Stimulated activated naive B cell treated with anti-CD40 and anti-IgM and Interleukin-4, amounts not matched to agents 10 μg/mL and 1 μg/mL and 100 μg/mL, for 72 hours (primary cell): ENCODE data around the gene SUMO4.
A peak's percentile ranks its signal among the peaks of the same experiment; 100 is the strongest.

Experiments used
- ATAC-seq, 2 donors: fragments of 150-1000 bp; cut with Tn5 transposase; replicated peaks; 2 replicates each; pipeline ENCODE4 v1.10.0; 2021; ENCODE audit warnings: moderate library complexity in 1 of 2
- DNase-seq: peaks from one replicate; pipeline ENCODE4 v3.0.0; 2021
- H3K27ac Mint-ChIP-seq: one replicate; pipeline ENCODE4 v1.8.0; 2022; ENCODE audit warnings: mild to moderate bottlenecking, mixed read lengths
- H3K27me3 Mint-ChIP-seq, 2 donors: one replicate each; pipeline ENCODE4 v1.8.0; 2022; ENCODE audit warnings: mixed read lengths in 2 of 2
- H3K36me3 Mint-ChIP-seq, 2 donors: one replicate each; pipeline ENCODE4 v1.8.0; 2022; ENCODE audit warnings: mixed read lengths in 2 of 2, mild to moderate bottlenecking in 1 of 2
- H3K4me1 Mint-ChIP-seq, 2 donors: one replicate each; pipeline ENCODE4 v1.8.0; 2022; ENCODE audit warnings: mixed read lengths in 2 of 2, mild to moderate bottlenecking in 1 of 2
- H3K4me3 Mint-ChIP-seq, 2 donors: one replicate each; pipeline ENCODE4 v1.8.0; 2022; ENCODE audit warnings: mild to moderate bottlenecking in 2 of 2, mixed read lengths in 2 of 2, moderate library complexity in 1 of 2
- H3K9me3 Mint-ChIP-seq, 2 donors: one replicate each; pipeline ENCODE4 v1.8.0; 2022; ENCODE audit warnings: mixed read lengths in 2 of 2, mild to moderate bottlenecking in 1 of 2

The SUMO4 gene

DNA sequence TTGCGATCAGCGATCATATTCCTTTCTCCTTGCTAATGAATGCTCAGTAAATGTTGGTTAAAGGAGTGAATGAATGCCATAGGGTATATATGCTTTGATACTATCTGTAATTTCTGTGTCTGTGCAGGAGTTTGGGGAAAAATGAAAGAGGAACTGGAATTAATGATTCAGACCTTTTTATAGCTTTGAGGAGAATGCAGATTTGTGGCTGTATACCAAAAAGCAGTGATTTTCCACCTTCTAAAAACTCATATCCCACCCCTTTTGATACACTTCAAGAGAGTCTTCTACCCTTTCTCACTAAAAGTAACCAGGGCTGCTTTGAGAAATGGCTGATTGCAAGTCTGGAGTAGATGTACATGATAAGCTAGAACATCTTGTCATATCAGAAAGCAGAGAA, 26.6 kb upstream of the SUMO4 start:
- H3K9me3 Mint-ChIP-seq, result no peaks in the 10 kb centered on the region
- ATAC-seq (peak; percentile 54 to 68), DNase-seq (no peak)
- peaks cover 39 to 66% of the 10 kb centered on the region in 2 donors for H3K4me1 Mint-ChIP-seq
- H3K36me3 Mint-ChIP-seq, result peaks cover 42 to 48% of the 10 kb centered on the region in 2 donors
- H3K27ac Mint-ChIP-seq, result peak overlapping the region; percentile 88
- H3K4me3 Mint-ChIP-seq, result peak overlapping the region; percentile 65 to 75
- H3K27me3 Mint-ChIP-seq, result no peaks in the 10 kb centered on the region

DNA sequence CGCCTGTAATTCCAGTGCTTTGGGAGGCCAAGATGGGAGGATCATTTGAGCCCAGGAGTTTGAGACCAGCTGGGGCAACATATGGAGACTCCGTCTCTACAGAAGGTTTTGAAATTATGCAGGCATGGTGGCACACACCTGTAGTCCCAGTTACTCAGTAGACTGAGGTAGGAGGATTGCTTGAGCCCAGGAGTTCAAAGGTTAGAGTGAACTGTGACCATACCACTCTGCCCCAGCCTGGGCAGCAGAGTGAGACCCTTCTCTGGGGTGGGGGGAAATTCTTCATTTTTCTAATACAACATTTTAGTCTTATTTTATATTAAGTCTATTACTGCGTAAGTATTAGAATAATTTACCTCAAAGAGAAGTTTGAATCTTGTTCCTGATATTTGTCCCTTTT, 20.1 kb upstream of the SUMO4 start:
- H3K27ac Mint-ChIP-seq, result peak overlapping the region; percentile 39
- no peak overlapping the region for H3K4me3 Mint-ChIP-seq
- ATAC-seq, result no peak
- H3K27me3 Mint-ChIP-seq, result no peaks in the 10 kb centered on the region
- H3K4me1 Mint-ChIP-seq, result peaks cover 30 to 67% of the 10 kb centered on the region in 2 donors
- DNase-seq, result no peak
- peaks cover 51 to 71% of the 10 kb centered on the region in 2 donors for H3K36me3 Mint-ChIP-seq
- no peaks in the 10 kb centered on the region for H3K9me3 Mint-ChIP-seq

DNA sequence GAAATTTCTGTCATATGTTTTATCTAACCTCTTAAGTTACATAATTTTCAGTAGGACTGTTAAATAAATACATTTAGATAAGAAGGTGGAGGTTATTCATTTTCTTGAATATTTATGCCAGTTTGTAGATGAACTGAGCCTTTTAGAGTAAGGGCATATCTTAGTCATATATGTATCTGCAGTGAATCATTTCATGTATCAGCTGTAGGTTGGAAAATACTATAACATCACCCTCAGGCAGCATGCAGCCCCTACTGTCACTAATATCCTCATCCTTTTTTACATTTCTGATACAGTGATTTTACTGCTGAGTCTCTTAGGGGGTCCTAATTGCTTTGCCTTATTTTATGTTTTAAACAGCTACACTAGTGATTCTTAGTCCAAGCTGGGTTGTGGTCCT, 19.5 kb upstream of the SUMO4 start:
- H3K27ac Mint-ChIP-seq, result no peak overlapping the region
- peak; percentile 62 to 67 for ATAC-seq
- no peak overlapping the region for H3K4me3 Mint-ChIP-seq
- H3K4me1 Mint-ChIP-seq, result peaks cover 27 to 62% of the 10 kb centered on the region in 2 donors
- H3K9me3 Mint-ChIP-seq, result no peaks in the 10 kb centered on the region
- DNase-seq, result no peak
- peaks cover 49 to 67% of the 10 kb centered on the region in 2 donors for H3K36me3 Mint-ChIP-seq
- no peaks in the 10 kb centered on the region for H3K27me3 Mint-ChIP-seq

DNA sequence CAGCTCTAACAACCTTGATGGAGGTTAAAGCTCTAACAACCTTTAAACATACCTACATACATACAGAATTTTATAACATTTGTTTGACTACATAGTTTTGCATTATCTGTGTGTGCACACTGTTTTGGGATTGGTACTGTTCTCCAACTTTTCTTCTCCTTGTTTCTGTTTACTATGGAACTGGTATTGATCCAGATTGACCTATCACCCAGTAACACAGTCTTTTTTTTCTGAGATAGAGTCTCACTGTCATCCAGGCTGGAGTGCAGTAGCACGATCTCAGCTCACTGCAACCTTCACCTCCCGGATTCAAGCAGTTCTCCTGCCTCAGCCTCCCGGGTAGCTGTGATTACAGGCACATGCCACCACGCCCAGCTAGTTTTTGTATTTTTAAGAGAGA, 16.7 kb upstream of the SUMO4 start:
- H3K4me1 Mint-ChIP-seq, result peaks cover 23 to 66% of the 10 kb centered on the region in 2 donors
- H3K36me3 Mint-ChIP-seq, result peaks cover 47 to 74% of the 10 kb centered on the region in 2 donors
- H3K27ac Mint-ChIP-seq, result peak overlapping the region; percentile 67

DNA sequence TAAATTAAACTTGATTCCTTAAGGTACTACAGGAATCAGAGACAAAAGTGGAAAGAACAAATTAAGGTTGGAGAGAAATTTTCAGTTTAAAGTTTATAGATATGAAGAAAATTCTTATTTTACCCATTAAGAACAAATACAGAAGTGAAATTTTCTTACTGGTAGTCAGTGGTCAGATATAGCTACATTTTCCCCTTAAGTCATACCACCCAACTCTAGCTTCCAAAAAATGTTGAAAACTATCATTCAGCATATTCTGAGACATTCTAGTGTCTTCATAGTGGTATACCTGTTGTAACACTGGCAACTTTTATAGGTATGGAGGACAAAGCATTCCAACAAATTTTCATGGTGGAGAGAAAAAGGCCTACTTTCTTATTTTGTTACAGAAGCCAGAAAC, 15.6 kb upstream of the SUMO4 start:
- no peak overlapping the region for H3K27ac Mint-ChIP-seq
- no peaks in the 10 kb centered on the region for H3K27me3 Mint-ChIP-seq
- DNase-seq, result no peak
- peaks cover 14 to 55% of the 10 kb centered on the region in 2 donors for H3K4me1 Mint-ChIP-seq
- H3K4me3 Mint-ChIP-seq, result no peak overlapping the region
- ATAC-seq, result peak; percentile 76 to 80
- peaks cover 8 to 13% of the 10 kb centered on the region in 2 donors for H3K9me3 Mint-ChIP-seq
- peaks cover 37 to 63% of the 10 kb centered on the region in 2 donors for H3K36me3 Mint-ChIP-seq

More for the DNA sequence above, 16.7 kb upstream of the SUMO4 start:
- Mint-ChIP-seq H3K9me3 (peaks cover 8 to 13% of the 10 kb centered on the region in 2 donors), H3K27me3 (no peaks in the 10 kb centered on the region), H3K4me3 (peak overlapping the region in 1 of 2 donors; percentile 16)
- ATAC-seq, result no peak
- no peak for DNase-seq

DNA sequence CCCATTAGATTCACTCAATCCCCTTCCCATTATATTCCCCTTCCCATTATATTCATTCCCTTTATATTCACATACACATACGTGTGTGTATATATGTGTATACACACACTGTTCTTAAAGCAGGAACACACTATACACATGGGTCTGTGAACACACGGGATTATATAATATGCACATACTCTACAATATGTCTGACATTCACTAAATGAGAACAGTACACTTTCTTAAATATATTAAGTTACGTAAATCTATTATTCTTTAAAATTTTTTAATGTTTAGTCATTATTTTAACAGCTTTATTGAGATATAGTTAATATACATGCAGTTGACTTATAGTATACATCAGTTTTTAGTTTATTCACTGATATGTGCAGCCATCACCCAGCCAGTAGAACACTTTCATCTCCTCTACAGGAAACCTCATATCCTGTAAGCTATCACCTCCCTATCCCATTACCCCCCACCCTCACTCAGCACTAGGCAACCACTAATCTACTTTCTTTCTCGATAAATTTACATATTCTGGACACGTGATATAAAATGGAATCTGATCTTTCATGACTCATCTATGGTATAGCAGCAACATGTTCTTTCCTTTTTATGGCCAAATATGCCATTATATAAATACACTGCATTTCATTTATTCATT, 13.9 kb upstream of the SUMO4 start:
- H3K36me3 Mint-ChIP-seq, result peaks cover 35 to 59% of the 10 kb centered on the region in 2 donors
- H3K27me3 Mint-ChIP-seq, result no peaks in the 10 kb centered on the region
- peak overlapping the region; percentile 20 for H3K27ac Mint-ChIP-seq
- ATAC-seq, result no peak
- H3K9me3 Mint-ChIP-seq, result peaks cover 8 to 13% of the 10 kb centered on the region in 2 donors
- no peak for DNase-seq
- peak overlapping the region in 1 of 2 donors; percentile 37 for H3K4me3 Mint-ChIP-seq
- H3K4me1 Mint-ChIP-seq, result peaks cover 14 to 56% of the 10 kb centered on the region in 2 donors

DNA sequence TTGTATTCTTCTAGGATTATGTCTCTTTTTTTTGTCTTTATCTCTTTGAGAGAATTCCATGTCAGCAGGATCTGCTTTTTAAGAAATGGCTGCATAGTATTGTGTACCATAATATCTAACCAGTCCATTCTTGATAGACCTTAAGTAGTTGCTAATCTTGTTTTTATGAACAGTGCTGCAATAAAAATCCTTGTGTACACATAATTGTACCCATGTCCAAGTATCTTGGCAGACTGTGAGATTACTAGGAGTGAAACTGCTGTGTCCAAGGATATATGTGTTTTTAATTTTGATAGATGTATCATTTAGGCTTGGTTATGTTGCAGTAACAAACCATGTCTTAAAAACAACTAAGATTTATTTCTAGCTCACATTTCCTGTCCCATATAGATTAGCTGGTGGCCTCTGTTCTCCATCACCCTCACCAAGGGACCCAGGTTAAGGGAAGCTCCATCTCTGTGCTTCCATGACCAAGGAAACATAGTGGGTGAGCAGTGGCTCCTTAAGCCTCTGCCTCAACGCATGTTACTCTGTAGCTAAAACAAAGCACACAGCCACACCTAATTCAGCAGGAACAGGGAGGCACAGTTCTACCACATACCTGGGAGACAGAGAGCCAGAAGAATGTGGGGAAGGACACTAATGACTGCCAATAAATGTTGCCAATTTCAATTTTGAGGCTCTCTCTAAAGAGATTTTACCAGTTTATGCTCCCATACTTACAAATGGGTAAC, 12.1 kb upstream of the SUMO4 start:
- H3K36me3 Mint-ChIP-seq, result peaks cover 35 to 61% of the 10 kb centered on the region in 2 donors
- H3K27ac Mint-ChIP-seq, result no peak overlapping the region
- DNase-seq, result no peak
- peaks cover 17 to 56% of the 10 kb centered on the region in 2 donors for H3K4me1 Mint-ChIP-seq
- H3K9me3 Mint-ChIP-seq, result peaks cover 8 to 13% of the 10 kb centered on the region in 2 donors
- ATAC-seq, result no peak
- H3K27me3 Mint-ChIP-seq, result no peaks in the 10 kb centered on the region
- H3K4me3 Mint-ChIP-seq, result no peak overlapping the region

DNA sequence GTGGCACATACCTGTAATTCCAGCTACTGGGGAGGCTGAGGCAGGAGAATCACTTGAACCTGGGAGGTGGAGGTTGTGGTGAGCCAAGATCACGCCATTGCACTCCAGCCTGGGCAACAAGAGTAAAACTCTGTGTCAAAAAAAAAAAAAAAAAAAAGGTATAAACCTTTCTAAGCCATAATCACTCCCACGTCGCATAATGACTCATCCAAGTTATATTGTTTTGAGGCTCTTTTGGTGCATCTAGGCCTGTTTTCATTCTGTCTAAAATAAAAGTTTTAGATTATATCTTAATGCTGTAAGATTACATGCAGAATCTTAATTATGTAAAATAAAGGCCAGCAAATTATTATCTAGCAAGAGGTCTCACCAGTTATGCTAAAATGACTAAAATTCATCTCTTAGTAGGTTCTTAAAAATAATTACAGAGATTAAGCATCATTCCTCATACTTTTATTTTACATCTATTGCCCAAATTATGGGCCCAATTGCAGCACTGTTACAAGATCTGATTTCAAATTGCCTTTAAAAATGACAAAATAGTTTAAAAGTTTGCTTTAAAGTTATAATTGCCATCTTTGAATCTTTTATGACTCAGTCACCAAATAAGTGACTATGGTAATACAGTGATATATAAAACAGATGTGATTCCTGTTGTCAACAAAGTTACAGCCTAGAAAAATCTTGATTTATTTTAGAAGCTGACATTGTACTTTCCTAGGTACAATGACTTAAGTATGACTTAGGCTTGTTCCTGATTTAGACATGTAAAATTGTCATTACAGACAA, 10.4 kb upstream of the SUMO4 start:
- Mint-ChIP-seq H3K27me3 (no peaks in the 10 kb centered on the region), H3K27ac (peak overlapping the region; percentile 56), H3K36me3 (peaks cover 41 to 56% of the 10 kb centered on the region in 2 donors), H3K9me3 (peaks cover 8 to 13% of the 10 kb centered on the region in 2 donors), H3K4me1 (peaks cover 17 to 55% of the 10 kb centered on the region in 2 donors), H3K4me3 (no peak overlapping the region)
- ATAC-seq (no peak), DNase-seq (no peak)

DNA sequence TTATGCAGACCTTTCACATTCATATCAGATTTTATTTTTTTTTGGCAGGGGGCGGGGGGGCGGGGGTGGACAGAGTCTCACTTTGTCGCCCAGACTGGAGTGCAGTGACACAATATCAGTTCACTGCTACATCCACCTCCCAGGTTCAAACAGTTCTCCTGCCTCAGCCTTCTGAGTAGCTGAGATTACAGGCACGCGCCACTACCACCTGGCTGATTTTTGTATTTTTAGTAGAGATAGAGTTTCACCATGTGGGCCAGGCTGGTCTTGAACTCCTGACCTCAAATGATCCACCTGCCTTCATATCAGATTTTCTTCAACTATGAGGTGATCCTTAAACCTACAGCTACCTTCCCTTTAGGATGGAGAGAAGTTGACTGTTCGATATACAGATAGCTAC, 8.0 kb upstream of the SUMO4 start:
- H3K9me3 Mint-ChIP-seq, result no peaks in the 10 kb centered on the region
- no peak for ATAC-seq
- H3K4me1 Mint-ChIP-seq, result peaks cover 21 to 54% of the 10 kb centered on the region in 2 donors
- no peak for DNase-seq
- peaks cover 41 to 59% of the 10 kb centered on the region in 2 donors for H3K36me3 Mint-ChIP-seq
- H3K4me3 Mint-ChIP-seq, result no peak overlapping the region
- H3K27ac Mint-ChIP-seq, result no peak overlapping the region
- H3K27me3 Mint-ChIP-seq, result no peaks in the 10 kb centered on the region

DNA sequence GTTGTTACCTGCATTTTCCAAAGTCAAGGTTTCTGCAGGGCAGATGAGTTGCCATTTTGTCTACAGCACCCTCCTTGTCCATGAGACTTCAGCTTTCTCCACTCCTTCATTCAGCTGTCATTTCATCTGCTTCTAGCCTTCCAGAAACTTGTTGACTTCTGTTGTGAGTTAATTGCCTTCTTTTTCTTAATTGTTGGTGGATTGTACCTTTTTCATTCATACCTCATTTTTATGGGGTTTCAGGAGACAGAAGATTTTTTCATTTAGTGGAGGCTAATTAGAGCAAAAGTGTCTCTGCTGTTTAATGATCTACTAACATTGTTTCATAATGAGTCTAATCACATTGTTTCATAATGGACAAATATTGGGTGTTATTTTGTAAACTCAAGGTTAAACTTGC, 7.5 kb upstream of the SUMO4 start:
- Mint-ChIP-seq H3K9me3 (no peaks in the 10 kb centered on the region), H3K36me3 (peaks cover 43 to 60% of the 10 kb centered on the region in 2 donors), H3K4me1 (peaks cover 21 to 54% of the 10 kb centered on the region in 2 donors), H3K4me3 (no peak overlapping the region), H3K27me3 (no peaks in the 10 kb centered on the region), H3K27ac (no peak overlapping the region)
- ATAC-seq (no peak), DNase-seq (no peak)

DNA sequence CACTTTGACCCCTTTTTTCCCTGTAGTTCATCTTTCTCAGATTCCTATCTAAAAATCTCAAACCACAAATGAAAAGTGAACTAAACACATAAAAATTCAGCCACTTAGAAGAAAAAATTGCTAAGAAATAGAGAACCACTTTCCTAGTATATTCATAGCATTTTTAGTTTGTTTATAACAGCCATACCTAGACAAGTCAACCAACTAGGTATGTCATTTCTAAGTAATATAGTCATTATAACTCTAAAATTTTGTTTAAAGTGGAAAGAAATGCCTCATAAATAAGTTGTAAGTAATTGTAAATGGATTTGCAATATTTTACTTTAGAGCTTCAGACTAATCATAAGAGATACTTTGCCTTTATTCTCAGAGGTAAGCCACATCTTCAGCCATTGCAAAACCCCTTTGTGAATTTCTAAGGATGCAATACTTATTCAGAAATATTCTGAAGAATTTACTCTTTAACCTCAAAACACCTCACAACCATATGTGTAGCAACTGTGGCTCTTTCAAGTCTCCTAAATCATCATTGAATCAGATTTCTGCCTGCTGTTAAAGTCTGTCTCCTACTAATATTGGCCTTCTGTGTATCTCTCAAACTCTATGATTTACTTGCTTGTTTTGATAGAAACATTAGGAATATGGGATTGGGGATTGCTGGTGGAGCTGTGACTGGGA, 6.9 kb upstream of the SUMO4 start:
- no peak overlapping the region for H3K4me3 Mint-ChIP-seq
- H3K27me3 Mint-ChIP-seq, result no peaks in the 10 kb centered on the region
- H3K36me3 Mint-ChIP-seq, result peaks cover 41 to 57% of the 10 kb centered on the region in 2 donors
- H3K4me1 Mint-ChIP-seq, result peaks cover 21 to 48% of the 10 kb centered on the region in 2 donors
- no peak for ATAC-seq
- no peaks in the 10 kb centered on the region for H3K9me3 Mint-ChIP-seq
- H3K27ac Mint-ChIP-seq, result no peak overlapping the region
- DNase-seq, result no peak

DNA sequence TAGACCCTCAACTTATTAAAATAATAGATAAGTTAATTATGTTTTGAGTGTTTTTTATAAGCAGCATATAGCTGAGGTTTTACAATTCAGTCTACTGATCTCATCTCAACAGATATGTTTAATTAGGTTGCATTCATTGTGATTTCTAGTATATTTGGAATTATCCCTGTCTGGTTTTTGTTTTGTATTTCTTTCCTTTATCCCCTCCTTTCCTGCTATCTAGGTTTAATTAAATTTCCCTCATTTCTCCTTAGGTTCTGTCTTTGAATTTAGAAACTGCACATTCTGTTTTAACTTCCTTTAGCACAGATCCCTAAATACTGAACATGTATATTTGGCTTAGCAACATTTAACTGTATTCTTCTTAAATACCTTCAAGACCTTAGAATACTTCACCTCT, 4.9 kb upstream of the SUMO4 start:
- Mint-ChIP-seq H3K27me3 (no peaks in the 10 kb centered on the region), H3K27ac (no peak overlapping the region), H3K36me3 (peaks cover 46 to 62% of the 10 kb centered on the region in 2 donors), H3K9me3 (no peaks in the 10 kb centered on the region), H3K4me3 (no peak overlapping the region), H3K4me1 (peaks cover 21 to 48% of the 10 kb centered on the region in 2 donors)
- ATAC-seq, result no peak
- DNase-seq, result no peak

DNA sequence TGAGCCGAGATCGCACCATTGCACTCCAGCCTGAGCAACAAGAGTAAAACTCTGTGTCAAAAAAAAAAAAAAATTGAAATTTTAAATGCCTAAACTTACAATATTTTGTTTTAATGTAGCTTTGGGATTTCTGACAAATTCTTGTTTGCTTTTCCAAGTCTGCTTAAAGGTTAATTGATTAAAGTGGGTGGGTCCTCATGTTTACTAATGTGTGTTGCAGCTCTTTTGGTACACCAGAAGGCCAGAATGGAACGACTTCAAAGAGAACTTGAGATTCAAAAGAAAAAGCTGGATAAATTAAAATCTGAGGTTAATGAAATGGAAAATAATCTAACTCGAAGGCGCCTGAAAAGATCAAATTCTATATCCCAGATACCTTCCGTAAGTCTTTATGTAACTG, 2.7 kb upstream of the SUMO4 start:
- no peak for ATAC-seq
- H3K4me3 Mint-ChIP-seq, result no peak overlapping the region
- peaks cover 12 to 31% of the 10 kb centered on the region in 2 donors for H3K4me1 Mint-ChIP-seq
- peaks cover 42 to 60% of the 10 kb centered on the region in 2 donors for H3K36me3 Mint-ChIP-seq
- no peak overlapping the region for H3K27ac Mint-ChIP-seq
- no peaks in the 10 kb centered on the region for H3K9me3 Mint-ChIP-seq
- no peak for DNase-seq
- no peaks in the 10 kb centered on the region for H3K27me3 Mint-ChIP-seq

DNA sequence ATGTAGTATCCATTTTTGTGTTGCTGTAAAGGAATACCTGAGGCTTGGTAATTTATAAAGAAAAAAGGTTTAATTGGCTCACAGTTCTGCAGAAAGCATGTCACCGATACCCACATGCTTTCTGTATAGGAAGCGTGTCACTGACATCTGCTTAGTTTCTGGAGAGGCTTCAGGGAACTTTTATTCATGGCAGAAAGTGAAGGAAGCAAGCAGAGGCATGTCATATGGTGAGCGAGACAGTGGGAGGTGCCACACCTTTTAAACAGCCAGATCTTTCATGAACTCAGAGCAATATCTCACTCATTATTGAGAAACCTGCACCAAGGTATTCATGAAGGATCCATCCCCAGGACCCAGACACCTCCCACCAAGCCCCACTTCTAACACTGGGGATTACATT, 3.5 kb downstream of the SUMO4 start:
- Mint-ChIP-seq H3K27ac (peak overlapping the region; percentile 60), H3K4me1 (peaks cover 3 to 4% of the 10 kb centered on the region in 2 donors), H3K9me3 (no peaks in the 10 kb centered on the region), H3K4me3 (no peak overlapping the region), H3K36me3 (peaks cover 32 to 53% of the 10 kb centered on the region in 2 donors), H3K27me3 (no peaks in the 10 kb centered on the region)
- DNase-seq, result no peak
- no peak for ATAC-seq
